HFF-Myc (cell line): ENCODE data around the gene SERPING1.

Source experiments
- DNase-seq: peaks from one replicate; pipeline ENCODE4 v3.0.0-alpha.2; 2011; ENCODE audit warnings: low read depth; ENCODE audit errors: extremely low read depth
- H3K4me3 ChIP-seq: replicated peaks from 2 replicates; pipeline ENCODE4 v1.5.1; 2011; ENCODE audit warnings: low read depth, mild to moderate bottlenecking, control low read depth, low read length
- TF ChIP-seq, protein P1 (sequence below): IDR thresholded peaks from 2 replicates; pipeline ENCODE4 v1.5.1; 2012; ENCODE audit warnings: mild to moderate bottlenecking, low read depth, low read length, control low read depth; ENCODE audit errors: missing control alignments

Gene SERPING1

DNA sequence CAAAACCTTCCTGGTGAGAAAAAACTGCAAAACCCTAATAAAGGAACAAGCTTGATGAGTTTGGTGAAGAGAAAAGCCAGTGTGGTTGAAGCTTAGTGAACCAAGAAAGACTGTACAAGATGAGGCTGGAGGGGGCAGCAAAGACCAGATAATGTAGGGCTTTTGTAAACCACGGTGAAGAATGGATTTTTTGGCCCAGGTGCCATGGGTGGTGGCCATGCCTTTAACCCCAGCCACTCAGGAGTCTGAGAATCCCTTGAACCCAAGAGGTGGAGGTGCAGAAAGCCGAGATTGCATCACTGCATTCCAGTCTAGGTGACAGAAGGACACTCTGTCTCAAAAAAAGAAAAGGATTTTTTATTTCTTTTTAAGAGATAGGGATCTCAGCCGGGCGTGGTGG is 65.4 kb downstream of the SERPING1 start:
- H3K4me3 ChIP-seq: no peak overlapping the region
- DNase-seq: no peak
- TF ChIP-seq, protein P1, sequence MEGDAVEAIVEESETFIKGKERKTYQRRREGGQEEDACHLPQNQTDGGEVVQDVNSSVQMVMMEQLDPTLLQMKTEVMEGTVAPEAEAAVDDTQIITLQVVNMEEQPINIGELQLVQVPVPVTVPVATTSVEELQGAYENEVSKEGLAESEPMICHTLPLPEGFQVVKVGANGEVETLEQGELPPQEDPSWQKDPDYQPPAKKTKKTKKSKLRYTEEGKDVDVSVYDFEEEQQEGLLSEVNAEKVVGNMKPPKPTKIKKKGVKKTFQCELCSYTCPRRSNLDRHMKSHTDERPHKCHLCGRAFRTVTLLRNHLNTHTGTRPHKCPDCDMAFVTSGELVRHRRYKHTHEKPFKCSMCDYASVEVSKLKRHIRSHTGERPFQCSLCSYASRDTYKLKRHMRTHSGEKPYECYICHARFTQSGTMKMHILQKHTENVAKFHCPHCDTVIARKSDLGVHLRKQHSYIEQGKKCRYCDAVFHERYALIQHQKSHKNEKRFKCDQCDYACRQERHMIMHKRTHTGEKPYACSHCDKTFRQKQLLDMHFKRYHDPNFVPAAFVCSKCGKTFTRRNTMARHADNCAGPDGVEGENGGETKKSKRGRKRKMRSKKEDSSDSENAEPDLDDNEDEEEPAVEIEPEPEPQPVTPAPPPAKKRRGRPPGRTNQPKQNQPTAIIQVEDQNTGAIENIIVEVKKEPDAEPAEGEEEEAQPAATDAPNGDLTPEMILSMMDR: peak; percentile 9

DNA sequence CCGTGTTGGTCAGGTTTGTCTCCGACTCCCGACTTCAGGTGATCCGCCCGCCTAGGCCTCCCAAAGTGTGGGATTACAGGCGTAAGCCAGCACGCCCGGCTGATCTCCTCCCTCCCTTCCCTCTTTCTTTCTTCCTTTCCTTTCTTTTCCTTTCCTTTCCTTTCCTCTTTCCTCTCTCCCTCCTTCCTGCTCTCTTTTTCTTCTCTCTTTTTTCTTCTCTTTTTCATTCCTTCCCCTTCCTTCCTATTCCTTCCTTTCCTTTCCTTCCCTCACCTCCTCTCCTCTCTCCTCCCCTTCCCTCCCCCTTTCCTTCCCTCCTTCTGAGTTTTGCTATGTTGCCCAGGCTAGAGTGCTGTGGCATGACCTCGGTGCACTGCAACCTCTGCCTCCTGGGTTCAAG is 66.5 kb downstream of the SERPING1 start:
- no peak for DNase-seq
- H3K4me3 ChIP-seq: no peak overlapping the region
- TF ChIP-seq, protein P1: no peak
